ENCODE data around the gene MCM3.

Gene MCM3

DNA sequence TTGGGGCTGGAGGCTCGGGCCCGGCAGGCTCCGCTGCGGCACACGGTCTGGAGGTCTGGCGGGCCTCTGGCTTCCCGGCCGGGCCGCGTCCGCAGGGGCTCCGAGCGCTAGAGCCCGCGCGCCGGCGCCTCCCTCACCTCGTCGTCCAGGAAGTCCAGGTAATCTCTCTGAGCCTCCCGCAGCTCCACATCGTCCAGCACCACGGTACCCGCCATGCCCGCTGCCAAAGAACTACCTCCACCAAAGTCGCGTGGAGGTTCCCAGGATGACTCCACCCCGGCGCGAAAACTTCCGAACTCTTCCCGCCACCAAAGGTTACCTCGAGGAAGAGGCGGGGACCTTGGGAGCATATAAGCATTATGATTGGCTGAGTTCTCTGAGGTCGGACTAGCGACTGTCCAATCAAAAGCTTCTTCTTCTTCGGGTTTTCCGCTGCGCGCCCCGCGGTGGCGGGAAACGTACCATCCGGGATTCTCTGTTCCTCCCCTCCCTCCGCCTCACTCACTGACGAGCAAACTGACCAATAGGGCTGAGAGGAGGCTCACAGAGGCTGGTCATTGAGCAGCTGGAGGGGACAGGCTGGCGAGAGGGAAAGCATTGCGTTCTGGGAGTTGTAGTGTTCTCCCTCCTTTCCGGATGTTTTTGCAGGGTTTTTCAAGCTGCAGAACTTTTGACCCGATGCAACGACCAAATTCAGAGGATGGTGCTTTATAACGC is at the start of gene MCM3:
Gene MCM3 (minus strand): TSS at position 283 of the 717 bp plus-strand sequence. CDS start 68 bp downstream, at position 215.
- peak; percentile 100 for DNase-seq

DNA sequence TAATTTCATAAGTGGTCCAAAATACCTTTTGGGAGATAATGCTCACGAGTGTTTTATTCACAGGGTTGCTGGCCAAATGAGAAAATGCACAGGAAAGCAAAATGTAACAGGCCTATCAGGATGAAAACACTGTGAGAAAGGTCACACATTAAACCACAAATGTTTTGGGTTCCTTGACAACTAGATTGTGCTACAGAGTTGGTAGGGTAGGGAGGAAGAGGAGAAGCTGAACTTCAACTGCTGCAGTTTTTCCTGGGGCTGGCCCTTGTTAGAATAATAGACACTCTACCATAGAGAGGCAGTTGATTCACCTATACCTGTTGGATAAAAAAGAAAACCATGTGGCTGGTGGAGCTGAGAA is 49.3 kb upstream of the MCM3 start:
- peak; percentile 24 for DNase-seq

DNA sequence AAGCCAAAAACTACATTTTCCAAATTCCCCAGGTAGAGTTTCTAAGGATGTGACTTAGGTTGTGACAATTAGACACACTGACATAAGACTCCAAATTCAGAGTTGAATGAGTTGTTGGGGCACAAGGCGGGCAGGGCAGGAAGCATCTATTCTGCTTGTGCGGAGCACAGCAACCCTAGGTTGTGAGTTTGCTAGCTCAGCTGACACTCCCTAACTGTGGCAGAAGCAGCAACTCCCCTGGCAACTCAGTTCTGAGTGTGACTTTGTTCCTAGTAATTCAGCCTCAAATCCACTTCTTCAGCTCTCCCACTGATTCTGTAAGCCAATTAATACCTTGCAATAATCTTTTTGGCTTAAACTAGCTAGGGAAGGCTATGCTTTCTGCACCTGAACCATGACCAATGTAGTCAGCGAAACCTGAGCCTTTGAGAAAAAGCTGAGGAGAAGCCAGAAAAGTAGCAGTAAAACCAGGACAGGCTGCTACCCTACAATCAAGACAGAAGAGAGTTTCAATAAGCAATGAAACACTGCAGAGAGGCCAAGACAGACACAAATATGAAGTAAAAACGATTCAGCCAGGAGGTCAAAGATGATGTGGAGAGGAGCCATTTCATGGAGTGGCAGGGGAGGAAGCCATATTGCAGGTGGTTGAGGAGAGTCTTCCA is 47.4 kb upstream of the MCM3 start:
- DNase-seq, result no peak

DNA sequence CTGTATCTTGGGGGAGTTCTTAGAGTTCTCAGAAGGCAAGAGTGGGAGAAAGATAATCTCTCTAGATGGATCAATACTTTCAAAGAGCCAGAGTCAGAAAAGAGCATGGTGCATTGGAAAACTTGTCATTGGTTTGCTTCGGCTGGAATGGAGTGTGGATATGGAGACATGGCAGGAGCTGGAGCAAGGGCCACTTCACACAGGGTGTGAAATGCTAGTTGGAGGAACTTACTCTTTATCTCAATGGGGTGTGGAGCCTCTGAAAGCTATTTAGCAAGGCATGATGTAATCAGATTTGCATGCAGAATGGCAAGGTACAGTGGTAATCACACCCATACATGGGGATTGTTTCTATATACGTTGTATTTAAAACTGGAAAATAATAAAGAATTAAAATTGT is 45.9 kb upstream of the MCM3 start:
- no peak for DNase-seq

DNA sequence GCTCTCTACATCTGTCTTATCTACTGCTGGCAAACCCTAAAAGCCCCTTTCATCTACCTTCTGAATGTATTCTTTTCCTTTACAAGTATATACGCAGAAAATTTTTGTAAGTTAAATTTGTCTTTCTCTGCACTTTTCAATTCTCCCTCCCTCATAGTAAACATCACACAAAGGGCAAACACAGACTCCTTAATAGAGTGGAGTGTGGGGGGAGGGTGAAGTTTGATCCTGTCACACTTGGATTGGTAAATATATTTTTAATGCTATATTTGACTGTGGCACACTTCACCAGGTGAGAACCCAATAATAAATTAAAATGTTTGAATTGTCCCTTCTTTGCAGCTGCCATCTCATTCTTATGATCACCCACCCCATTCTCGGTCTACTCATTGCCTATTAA is 44.2 kb upstream of the MCM3 start:
- DNase-seq, result no peak

DNA sequence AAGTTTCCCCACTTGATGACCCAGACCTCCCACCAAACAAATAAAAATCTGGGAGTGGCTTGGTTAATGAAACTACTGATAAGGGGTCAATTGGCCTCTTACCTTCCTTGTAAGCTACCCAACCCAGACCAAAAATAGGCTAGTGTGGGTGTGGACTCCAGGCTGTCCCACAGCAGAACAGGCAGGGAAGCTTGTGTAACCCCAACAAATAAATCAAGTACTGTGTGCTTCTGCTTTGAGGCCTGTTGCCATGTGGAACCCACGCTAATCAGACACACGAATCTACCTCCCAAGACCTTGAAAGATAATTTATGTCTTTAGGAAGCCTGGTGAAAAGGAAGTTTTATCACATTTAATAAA is 43.7 kb upstream of the MCM3 start:
- no peak for DNase-seq

DNA sequence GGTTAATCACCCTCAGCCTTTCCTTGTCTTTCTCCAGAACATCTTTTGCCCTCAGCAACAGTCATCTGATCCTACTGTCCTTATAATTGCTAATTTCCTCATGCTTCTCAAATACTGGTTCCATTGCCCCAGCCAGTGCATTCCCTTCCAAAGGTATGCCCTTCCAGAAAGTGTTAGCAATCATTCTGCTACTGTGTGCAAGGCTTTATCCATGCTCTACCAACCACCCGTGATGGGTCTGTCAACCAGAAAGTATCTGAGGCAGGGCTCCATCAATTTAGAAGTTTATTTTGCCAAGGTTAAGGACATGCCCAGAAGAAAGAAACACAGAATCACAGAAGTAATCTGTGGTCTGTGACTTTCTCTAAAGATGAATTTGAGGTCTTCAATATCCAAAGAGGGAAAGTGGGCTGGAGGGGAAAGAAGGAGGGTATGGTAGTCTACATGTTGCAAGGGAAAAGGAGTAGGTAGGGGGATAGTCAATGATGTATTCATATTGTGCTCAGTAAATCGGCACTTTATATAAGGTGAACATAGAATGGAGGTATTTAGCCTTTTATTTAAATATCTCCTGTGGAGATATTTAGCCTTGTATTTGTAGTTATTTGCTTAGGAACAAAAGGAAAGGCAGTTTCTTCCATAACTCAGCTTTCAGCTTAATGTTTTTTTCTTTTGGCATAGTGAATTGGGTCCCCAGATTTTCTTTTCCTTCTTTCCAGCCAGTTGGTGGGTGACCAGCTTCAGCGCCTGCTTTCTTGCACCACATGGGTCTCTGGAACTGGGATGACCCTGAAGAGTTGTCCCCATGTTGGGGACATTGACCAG is 42.2 kb upstream of the MCM3 start:
- no peak for DNase-seq

DNA sequence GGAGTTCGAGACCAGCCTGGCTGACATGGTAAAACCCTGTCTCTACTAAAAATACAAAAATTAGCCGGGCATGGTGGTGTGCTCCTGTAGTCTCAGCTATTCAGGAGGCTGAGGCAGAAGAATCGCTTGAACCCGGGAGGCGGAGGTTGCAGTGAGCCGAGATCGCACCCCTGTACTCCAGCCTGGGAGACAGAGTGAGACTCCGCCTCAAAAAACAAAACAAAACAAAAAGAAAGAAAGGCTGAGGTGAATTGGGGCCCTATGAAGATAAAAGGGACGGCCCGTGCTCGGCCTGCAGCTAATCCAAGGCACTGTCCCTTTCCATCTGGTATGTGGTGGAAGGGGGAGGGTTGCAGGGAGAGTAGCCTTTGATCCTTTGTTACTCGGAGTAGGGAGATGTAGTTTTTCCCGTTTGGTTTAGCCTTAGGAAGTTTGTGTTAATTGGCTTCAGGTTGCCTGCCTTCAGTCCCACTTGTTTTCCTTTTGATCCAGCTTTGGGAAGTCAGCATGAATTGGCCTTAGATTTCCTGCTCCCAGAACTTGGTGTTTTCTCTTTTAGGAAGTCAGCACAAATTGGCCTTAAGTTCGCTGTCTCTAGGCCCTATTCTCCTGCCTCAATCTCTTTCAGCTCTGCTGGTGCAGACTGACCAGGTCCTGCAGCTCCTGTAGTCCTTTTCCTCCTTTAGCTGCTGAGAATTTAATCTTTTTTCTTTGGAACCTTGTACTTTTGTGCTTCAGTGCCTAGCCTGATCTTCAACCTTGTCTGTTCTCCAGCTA is 41.3 kb upstream of the MCM3 start:
- DNase-seq, result no peak

DNA sequence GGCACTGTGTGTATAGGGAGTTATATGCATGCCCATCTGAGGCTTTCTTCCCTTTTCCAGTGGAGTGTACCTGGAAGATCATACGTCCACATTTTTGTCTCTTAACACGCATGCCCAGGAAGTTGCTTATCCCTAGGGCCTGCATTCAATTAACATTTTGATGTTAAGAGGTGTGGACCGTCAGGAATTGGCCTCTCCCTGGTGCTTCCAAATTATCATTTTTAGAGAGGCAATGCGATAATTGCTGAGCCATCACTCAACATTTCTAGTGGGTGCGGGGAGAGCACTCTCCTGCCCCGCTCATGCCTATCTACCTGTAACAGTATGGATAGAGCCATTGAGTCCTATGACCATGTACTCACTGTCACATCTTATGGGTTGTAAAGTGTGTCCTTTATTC is 39.6 kb upstream of the MCM3 start:
- DNase-seq, result no peak

DNA sequence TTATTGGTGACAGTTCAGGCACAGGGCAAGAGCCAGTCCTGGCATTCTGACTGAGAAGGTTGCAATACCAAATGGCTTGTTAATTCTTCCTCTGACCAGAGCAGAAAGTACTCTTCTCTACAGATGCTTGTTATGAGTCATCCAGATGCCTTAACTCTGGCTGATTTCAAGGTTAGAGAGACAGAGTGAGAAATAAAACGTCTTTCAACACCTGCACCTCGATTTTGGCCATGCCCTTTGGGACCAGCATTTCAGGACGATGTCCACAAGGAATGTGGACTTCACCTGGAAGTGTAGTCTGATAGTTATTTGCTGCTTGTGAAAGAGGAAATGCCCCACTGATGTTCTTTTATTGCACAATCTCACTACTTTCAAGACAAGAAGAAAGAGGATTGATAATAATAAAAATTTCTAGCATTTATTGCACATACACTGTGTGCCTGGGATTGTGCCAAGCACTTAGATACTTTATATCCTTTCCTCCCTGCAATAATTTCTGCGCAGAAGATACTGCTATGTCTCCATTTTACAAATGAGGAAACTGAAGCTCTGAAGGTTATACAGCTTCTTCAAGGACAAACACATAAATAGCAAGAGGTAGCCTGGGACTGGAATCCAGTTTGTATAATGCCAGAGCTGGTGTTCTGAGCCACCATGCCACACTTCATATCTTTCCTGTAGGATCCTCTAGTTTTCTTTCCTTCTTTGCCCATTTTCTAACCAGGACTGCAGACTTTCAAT is 33.5 kb upstream of the MCM3 start:
- peak; percentile 60 for DNase-seq

DNA sequence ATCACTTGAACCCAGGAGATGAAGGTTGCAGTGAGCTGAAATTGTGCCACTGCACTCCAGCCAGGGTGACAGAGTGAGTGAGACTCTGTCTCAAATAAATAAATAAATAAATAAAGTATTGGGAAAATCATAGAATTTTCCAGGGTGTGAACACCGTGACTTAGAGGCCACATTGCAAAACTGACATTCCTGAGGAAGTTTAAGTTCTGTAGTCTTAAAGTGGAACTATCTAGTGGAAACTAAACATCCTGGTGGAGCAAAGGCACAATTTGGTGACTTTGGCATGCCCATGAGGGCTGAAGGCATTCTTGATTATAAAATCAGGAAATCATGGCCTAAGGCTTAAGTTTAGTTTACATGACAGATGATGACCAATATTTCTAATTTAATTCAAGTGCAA is 32.7 kb upstream of the MCM3 start:
- DNase-seq, result no peak

DNA sequence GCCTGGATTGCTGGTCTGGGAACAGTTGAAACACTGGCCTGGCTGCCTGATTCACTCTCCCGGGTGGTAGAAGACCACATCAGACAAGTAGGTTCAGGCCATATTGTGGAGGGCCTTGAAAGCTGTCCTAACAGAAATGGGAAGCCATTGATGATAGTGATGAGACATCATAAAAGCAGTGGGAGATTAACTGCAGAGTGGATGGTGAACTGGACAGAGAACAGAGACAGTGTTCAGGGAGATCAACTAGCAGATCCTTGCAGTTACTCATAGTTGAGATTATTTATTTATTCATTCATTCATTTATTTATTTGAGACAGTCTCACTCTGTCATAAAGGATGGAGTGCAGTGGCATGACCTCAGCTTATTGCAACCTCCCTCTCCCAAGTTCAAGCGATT is 30.2 kb upstream of the MCM3 start:
- DNase-seq, result no peak

DNA sequence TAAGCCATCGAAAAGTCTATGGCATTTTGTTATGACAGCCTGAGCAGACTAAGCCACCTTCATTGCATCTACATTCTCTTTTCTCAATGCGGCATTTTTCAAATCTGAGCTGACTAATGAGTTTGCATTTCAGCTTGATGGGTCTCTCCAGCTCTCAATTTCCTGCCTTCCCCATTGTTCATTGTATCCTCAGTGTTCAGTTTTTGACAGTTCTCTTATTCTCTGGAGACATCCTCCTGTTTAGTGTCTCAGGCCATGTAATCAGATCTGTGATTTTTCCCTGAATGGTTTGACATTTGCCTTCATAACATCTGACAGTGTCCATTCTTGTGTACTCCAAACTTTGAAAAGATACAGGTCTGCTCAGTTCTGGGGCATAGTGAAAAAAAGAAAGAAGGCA is 27.9 kb upstream of the MCM3 start:
- no peak for DNase-seq

DNA sequence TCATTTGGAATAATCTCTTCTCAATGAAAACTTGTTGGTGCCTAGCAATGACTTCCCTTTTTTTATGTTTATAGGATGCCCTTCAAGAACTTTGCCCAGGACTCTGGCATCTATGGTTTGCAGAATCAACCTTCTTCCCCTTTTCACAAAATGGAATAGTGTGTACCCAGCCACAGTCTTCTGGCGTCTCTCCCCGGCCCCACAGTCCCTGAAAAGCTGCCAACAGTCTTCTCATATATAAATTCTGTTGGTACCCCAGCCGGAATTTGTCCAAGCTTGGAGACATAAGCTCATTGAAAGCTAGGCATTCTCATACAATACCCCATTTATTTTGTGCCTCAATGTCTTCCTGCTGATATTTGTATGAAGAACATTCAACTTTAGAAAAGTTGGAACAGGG is 26.4 kb upstream of the MCM3 start:
- no peak for DNase-seq

DNA sequence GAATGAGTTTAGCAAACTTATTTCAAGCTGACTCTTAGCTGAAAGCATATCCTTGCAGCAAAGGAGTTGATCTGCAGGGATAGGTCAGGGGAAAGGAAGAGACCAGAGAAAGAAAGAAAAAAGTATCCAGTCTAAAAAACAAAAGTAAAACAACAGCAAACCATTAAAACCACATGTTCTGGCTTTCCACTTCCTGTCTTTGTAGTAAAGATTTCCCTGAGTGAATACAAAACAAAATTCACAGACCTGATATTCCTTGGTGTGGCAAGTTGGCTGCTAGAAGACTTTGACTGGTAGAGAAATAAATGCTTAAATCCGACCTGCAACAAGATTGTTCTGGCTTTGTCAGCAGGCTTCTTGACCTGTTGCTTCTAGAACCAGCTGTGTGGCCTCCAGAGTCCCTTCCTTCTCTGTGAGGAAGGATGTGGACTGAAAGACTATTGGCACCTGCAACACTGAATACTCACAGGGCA is 23.4 kb upstream of the MCM3 start:
- DNase-seq, result peak; percentile 46

DNA sequence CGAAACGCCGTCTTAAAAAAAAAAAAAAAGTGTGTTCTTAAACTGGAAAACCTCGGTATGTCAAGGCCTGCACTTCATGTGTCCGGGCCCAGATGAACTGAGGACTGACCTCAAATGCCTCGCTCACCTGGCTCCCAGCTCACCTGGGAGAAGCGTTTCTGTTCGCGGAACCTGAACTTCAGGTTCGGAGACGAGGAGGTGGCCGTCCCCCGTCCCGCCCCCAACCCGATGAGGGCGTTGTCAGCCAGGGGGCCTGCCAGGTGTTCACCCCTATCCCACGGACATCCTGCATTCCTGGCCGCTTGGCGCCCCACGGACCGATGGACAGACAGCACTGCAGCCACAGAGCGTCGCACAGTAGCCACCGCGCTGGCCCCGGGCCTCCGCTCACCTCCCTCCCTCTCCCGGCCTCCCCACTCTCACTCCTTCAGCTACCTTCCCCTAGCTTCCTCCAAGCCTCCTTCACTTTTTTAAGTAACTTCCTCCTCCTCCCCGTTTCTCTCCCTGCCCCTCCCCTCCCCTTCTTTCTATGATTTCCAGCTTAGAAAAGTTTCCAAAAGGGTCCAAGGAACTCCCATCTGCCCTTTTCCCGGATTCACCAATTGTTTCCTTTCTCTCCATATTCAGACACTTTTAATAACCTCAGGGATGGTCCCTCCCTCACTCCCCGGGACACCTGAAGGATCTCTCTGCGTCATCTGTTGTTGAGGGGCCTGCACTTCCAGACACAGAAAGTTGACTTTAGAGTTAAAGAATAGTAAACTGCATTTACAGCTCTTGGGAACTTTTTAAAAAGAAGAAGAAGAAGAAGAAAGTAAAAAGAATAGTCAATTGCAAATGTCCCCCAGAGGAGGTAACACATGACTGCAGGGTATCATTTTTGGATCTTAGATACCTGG is 22.7 kb upstream of the MCM3 start:
- no peak for DNase-seq

DNA sequence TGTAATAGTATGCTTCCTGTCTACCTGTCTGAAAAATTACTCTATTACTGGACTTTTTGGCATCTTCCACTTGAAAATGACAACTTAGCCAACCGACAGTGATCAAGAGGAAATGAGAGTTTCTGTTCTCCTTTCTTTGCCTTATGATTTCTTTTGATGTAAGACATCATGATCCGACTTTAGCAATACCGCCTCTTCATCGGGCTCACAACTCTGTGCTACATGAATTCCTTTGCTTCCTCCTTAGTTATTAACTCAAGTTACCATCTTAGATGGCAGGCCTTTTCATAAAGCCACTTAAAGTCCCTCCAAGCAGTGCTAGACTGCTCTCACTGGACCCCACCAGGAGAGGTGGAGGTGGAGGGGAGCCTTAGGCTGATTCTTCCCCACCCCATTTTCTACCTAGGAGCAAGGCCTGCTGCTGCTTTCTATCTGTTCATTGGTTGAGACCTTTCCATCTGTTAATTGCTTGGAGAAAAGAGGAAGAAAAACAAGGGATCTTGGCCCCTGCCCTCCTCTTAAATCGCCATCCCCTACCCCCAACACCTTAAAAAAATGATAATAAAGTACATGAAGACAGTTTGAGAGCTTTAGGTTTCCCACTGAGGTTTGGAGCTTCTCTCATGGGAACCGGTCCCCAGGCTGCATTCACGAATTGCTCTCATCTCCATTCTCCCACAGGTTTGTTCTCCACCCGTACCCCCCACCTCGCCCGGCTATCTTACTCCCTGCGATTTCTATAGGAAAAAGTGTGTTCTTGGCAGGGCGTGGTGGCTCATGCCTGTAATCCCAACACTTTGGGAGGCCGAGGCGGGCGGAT is 21.6 kb upstream of the MCM3 start:
- no peak for DNase-seq

DNA sequence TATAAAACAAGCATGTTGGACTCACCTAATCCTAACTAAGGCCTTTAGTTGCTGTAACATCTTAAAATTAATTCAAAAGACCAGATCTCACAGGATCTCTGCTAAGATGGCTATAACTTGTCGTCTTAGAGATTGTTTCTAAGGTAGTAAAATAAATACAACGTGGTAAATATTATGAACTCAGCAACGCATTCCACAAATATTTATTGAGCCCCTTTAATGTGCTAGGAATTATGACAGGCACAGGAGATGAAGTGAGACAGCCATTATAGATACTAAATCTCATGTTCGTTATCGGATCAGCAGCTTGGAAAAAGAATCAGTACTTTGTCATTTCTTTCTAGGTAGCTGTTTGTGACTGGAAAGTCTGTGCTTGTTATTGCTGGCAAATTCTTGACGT is 20.9 kb upstream of the MCM3 start:
- DNase-seq, result no peak

DNA sequence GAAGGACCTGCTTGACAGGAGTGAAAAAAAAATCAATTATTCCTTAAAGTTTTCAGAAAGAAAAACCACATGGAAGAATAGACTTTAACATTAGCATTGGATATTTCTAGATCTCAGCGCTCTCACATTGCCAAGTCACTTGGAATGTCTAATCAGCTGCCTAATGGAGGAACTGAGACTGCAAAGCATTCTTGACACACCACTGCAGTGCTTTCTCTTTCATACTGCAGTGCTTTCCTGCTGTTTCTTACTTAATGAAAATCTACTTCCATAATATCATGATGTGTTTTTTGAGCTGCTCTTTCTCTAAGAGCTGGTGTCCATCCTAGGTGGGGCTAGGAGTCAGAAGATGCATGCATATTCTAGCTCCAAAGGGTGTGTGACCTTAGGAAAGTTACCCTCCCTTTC is 20.4 kb upstream of the MCM3 start:
- DNase-seq, result no peak

DNA sequence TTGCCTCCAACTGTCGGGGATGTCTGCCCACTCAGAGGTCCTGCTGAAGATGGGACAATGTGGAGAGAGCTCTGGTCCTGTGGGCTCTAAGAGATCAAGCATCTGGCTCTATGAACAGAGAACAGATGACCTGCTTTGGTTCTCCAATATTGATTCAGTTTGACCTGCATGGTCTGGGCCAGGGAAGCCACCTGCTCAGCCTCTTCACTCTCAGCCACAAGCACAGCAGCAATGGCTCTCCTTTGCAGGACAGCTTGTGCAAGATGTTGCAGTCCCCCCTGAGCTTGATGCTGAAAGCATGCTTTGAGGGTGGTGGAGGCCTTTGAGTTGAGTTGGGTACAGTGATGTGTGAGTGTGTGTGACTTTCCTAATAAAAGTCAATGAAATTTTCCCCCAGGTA is 18.6 kb upstream of the MCM3 start:
- no peak for DNase-seq

Data from activated CD4-positive, alpha-beta T cell treated with anti-CD3 and anti-CD28 coated beads, Interleukin-2, amount 50 U/mL, for 16 hours (primary cell).